GM18498 (cell line): ENCODE measurements around the gene WIPF3.

ENCODE experiments used
- ATAC-seq: cut with Tn5 transposase; IDR thresholded peaks from one replicate; pipeline ENCODE4 v1.9.1; 2021; ENCODE audit warnings: mild to moderate bottlenecking, moderate library complexity; ENCODE audit not compliant: unreplicated experiment

The WIPF3 gene

DNA sequence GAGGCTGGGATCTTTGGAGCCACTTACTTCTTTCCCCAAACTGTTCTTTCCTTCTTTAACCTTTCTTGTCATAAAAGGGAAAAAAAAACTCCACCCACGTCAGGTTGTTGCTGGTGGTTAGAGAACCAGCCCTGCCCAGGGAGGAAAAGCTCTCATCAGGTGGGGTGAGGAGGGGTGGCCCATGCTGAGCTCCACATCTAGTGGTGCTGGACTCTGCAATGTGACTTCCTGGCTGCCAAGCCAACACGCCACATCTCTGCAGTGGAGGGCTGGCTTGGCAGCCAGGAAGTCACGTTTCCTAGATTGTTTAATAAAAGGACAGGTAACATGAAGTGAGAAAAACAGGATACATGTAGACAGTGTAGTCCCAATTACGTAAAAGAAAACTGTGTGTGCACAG is 37.4 kb downstream of the WIPF3 start:
- ATAC-seq: no peak

DNA sequence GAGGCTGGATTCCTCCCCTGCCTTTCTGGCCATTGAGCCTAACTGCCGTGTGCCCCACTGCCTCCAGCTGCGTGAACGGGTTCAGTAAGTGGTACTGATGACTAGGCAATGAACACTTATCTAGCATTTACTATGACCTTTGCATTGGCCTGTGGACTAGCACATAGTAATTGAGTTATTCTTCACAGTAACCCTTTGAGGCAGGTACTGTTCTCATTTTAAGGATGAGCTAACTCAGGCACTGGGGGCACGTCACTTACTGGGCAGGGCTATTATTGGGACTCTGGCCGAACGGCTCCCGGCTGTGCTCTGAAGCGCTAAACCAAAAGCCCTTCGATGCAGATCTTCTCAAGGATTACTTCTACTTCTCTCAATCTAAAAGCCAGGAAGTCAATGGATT is 38.3 kb downstream of the WIPF3 start:
- no peak for ATAC-seq

DNA sequence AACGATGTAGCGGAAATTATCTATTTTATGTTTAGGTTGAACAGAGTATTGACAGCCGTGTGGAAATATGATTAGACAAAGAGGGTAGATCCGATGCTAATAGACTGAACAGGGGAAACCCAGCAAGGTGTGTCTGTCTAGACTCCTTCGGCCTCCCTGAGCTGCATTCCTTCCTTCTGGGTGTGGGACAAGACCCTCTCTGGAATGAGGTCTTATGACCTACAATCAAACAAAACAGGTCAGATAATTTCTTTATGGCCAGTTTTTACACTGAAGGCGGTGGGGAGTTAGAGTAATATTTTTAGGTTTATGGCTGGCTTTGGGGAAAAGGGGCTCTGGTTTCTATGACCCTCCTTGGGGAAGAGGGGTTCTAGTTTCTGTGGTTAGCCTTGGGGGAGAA is 41.2 kb downstream of the WIPF3 start:
- no peak for ATAC-seq

DNA sequence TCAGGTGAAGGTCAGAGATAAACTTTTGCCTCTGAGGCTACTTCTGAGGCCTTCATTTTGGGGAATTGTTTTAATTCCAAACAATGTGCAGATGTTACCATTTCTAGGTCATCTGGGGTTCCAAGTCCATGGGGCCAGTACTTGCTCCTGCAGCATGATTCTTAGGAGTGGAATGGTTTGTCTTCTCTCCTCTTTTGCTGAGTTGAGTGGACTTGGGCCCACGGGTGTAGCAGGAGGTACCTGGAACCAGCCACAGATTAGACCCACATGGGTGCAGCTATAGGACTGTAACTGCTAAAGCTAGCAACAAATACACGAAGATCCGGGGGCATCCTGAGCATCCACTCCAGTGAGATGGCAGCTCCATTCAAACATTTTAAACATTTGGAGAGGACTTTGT is 41.6 kb downstream of the WIPF3 start:
- no peak for ATAC-seq

DNA sequence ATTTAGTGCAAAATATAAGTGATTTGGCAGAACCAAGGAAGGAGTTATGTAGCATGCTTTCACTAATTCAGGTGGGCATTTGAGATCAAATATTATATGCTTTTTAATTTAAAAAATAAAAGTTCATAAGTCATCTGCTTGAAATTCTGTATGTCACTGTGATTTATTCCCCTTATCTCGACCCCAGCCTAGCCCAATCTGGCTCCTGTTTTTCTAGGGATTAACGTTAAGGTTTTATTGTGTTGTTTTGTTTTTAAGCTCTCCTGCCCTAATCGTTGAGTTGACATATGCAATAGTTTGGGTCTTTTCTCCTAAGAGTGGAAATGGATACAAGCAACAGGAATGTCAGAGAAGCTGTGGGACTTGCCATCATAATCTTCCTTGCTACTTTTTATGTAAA is 42.6 kb downstream of the WIPF3 start:
- ATAC-seq: no peak

DNA sequence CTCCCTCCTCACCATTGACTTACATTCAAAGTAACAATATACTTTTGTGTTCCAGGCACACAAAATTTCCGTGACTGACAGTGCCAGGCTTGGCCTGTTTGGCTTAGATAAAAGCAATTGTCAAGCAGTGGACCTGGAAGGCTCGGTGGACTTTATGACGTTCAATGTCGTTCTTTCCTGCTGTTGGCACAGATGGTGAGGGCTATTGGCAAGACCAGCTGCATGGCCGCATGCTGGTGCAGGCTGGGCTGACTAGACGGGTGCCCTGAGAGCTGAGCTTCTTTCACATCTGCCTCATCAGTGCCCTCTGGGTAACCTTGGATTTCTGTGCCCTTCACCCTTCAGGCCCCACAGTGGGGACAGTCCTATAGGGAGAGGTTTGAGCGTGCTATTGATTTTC is 45.2 kb downstream of the WIPF3 start:
- no peak for ATAC-seq

DNA sequence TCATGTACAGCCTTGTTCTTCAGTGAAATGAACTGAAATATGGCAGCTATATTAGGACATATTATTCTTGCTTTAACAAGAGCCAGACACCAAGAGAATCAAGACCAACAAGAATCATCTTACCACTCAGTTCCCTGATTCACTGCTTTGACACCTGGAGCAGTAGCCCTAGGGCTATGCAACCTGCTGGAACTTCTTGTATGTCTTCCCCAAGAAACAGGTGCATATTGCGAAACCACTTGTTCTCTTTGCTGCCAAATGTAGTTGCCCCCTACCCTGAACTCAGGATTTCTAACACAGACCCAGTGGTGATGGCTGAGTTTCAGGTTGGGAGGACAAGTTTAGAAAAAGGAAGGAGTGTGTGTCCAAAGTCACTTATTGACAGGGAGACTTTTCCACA is 46.1 kb downstream of the WIPF3 start:
- ATAC-seq: no peak

DNA sequence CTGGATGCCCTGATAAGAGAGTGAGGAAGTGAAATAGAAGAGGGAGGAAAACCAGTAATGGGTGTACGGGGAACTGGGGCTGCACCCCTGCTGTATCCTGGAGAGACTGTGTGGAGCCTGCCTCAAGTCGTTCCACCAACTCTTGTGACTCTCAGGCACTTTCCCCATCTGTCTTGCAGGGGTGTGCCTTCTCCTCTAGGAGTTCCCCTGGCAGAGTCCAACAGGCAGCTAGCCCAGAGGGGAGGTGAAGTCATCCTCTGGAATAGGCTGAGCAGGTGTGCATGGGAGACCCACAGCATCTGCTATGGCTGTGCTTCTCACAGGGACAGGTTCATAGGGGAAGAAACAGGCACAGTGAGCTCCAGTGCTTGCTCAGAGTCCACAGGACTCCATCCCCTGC is 46.8 kb downstream of the WIPF3 start:
- ATAC-seq: no peak

DNA sequence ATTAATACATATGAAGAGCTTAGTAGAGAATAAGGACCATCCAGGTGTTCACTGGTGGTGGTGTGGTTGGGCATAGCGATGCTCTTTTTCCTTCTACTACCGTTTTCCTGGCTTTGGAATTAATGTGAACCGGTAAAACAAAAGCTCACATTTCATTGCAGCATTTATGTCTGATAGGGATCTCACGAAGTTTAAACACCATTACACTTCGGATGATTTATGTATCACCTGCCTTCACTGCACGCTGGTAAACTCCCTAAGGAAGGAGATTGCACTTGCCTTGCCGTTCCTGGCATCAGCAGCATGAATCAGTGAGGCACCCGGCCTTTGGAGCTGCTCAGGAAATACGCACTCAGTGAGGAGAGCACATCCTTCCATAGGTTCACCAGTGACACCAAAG is 47.5 kb downstream of the WIPF3 start:
- ATAC-seq: no peak

DNA sequence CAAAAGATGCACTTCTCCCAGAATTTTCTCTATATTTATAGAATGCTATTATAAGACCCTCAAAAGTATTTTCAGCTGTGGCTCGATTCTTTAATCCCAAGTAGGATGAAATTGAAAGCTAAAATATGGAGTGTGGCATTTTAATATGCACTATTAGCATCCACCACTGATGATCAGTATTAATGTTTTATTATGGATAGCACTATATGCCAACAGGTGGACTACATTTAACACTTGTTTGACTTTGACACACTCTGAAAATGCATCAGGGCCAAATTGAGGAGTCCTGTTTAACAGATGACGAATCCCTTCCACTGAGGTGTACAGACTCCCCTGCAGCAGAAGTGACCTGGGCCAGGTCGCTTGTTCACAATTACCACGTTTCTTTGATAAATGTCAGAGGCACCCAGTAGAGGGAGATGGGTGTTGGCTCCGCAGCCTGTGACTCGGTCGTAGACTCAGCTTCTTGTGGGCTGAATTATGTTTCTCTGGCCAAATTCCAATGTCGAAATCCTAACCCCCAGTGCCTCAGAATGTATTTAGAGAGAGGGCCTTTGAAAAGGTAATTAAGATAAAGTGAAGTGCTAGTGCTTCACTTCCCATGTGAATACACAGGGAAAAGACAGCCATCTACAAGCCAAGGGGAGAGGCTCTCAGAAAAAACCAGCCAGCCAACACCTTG is 48.1 kb downstream of the WIPF3 start:
- no peak for ATAC-seq

DNA sequence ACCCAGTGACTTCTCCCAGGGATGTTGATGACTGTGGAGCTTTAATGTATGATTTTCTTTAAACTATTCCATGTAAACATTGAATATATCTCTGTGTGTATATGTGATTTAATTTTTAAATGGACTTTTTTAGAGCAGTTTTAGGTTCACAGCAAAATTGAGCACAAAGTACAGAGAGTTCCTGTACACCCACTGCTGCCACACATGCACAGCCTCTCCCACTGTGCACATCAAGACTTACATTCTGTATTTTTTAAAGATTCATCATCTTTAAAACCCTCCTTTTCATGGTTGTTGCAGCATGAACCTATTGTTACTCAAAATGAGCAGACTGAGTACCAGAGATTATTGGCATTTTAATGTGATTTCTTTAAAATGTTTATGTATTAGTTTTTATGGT is 51.3 kb downstream of the WIPF3 start:
- no peak for ATAC-seq

DNA sequence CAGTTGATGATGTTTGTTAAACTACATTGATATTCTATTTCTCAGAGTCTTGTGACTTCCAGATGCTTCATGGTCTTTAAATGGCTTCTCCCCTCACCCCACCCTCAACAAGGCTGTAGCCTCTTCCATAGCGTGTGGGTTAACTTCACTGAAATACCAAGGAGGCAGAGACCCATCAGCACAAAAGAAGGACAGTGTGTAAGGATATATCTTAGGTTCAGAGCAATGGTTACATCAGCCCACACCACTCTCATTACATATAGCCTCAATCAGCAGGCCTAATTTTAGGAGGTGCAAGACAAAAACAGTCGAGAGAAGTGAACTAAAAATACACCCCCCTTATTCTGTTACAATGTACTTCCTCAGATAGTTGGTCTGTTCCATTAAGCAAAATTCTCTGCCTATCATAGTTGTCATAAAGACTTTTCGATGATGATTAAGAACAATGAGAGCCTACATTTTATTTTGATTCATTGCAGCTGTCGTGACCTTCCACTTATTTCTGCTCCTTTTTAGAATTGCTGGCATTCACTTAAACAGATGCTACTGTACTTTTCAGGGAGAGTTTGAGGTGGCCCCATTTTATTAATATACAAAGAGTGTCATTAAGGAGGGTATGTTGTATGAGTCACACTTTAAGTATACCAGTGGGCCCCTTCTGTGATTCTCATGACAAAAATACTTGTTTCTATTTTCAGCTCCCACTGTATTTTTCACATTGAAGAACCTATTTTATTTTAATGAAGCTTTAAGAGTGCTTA is 52.1 kb downstream of the WIPF3 start:
- no peak for ATAC-seq

DNA sequence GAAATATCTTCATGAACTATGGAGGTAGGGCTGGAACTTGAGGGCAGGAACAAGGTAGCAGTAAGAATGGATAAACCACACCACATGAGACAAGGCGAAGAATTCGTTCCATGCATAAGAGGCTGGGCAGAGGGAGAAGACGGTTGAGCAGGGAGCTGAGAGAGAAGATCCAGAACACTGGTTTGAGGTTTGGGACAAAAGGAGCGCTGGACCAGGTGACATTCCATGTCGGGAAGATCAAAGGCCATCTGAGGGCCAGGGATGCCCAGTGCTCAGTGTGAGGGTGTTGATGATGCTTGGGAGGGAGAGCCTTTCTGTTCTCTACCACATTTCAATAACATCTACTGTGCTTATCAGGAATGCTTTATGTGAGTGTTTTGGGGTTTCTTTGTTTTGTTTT is 52.8 kb downstream of the WIPF3 start:
- no peak for ATAC-seq

DNA sequence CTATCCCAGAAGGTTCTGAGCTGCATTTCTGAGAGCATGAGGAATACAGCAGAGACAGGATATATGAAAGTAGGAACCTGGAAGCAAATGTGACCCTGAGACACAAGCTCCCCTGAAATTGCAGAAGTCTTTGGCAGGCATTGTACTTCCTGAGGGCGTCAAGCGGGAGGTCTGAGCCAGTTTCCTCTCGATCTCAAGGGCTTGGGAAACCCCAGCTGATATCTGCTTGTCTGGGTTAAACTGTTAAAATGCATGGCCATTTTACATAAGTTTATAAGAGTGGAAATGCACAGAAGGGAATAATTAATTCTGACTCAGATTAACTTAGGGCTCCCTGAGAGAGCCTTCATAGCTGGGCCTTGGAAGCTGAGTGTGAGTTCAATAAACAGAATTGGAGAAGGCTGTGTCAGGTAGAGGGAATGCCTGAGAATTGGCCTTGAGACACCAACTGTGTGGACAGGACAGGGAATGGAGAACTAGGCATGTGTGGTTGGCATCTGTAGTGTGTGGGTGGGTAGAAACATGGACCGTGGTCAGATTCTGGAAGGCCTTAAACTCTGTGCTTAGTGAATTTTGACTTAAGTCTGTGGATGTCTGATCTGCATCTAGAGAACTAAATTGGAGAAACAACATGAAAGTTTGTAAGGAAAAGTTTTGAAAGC is 53.3 kb downstream of the WIPF3 start:
- no peak for ATAC-seq

DNA sequence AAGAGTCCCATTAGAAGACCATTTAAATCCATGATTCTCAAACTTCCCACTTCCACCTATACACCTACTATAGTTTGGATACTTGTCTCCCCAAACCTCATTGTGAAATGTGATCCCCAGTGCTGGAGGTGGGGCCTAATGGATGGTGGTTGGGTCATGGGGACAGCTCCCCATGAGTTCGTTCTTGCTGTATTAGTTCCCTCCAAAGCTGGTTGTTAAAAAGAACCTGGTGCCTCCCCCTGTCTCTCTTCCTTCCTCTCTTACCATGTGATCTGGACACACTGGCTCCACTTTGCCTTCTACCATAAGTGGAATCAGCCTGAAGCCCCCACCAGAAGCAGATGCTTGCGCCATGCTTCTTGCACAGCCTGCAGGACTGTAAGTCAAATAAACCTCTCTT is 53.9 kb downstream of the WIPF3 start:
- no peak for ATAC-seq

DNA sequence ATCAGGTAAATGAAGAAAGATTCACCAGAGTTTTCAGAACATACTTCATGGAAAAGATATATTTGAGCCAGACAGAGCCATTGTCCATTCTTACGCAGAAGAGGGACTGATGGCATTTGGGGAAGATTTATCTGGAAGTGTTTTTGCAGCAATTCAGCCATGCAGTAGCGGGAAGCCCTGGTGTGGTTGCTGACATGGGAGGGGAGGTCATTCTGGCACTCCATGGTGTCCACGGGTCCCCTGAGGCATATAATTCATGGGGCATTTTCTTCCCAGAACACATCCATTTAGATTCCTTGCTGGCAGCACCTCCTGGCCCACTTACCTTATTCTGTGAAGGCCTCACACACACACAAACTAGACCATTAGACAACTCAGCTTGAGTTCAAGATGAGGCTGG is 55.6 kb downstream of the WIPF3 start:
- ATAC-seq: no peak

DNA sequence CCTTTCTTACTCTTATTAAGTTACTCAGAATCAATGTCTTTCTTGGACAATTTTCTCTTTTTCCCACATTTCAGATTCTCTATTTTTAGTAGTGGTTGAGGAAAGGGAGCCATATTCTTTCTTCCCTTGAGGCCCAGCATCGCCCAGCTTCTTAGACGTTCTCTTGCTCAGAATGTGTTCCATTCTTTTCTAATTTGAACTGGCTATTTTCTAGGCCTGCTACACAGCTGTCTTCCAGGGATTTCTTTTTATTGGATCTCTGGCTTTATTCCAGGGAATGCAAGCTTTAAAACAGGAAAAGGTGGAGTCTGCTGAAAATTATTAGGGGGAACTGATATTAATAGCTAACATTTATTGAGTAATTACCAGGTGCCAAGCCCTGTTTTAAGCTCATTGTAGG is 58.3 kb downstream of the WIPF3 start:
- ATAC-seq: no peak

DNA sequence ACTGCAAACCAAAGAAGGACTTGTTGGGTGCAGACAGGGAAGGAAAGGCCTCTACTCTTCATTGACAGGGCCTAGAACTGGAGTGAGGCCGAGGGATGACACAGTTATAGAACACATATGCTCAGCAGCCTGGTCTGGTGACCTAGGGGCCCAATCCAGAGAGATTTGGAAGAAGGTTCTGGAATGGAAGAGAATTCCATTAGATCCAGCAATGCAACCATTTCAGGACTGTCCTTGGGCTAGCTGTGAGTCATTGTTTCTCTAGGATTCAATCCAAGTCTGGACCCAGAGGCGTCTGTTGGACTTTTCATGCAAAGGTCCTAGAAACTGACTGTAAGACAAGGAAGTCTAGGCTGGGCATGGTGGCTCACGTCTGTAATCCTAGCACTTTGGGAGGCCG is 59.2 kb downstream of the WIPF3 start:
- ATAC-seq: no peak

DNA sequence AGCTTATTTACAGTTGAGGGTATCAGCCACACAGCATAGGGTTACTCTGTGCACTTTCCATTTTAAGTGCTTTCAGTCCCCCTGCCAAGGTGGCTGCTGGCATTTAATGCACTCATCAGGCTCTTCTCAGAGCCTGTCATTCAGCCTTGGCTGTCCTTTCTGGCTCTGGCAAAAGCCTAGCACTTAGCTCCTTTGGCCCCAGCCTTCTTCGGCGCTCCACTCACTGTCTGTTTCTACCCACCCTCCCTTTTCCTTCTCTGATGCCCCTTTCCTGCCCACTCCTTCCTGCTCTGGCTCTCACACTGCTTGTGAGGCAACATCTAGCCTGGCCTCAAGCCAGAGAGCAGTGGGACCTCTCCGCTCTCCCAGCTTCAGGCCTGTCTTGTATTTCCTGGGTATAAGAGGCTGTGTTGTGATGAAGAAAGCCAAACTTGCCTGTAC is 60.2 kb downstream of the WIPF3 start:
- no peak for ATAC-seq

DNA sequence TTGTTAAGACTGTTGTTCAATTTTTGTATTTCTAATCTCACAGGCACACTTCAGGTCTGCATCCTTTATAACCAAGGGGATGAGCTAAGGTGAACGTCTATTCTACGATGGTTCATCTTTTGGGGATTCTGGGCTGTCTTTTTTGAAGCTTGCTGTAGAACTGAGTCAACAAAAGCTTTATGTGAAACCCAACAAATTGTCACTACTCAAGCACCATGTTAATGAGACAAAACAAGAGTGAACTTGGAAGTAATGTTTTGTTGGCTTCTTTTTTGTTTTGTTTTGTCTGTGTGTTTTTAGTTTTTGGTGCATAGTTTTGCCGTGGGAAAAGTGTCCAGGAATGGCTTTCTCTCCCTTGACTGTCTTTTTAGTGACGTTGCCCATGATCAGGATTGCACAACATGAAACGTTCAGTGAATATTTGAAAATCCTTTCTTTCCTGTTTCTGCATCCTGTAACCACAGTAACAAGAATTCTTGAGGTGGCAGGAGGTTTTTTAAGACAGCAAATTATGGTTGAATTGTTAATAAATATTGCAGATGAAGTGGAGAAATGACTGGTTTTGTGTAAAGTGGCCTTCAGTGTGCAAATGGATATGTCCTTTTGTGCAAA is 65.6 kb downstream of the WIPF3 start:
- ATAC-seq: no peak

DNA sequence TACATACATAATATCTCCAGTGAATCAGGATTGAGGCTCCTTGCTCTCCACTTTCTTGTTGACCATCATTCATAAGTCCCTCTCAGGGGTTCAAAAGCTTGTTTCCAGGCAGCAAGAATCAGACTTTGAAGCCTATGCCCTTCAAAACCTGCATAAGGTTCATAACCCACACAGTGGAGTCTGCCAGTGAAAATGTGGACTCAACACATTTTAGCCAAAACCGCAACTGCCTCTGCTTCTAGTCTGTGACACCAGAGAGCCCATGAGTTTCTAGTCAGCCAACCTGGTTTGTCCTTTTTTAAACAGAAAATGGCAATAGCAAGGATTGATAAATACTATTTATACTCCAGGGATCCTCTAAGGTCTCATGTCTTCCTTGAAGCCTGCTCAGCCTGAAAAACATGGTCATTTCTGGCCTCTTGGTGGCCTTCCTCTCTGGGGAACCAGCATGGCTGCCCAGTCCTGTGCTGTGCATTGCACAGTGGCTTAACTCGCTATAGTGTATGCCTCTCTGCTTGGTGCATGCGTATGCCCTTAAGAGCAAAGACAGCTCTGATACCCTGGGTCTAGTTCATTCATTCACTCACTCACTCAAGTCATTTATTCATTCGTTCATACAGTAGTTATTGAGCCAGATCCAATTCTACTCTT is 67.5 kb downstream of the WIPF3 start:
- no peak for ATAC-seq
